IMR-90 (cell line): Measurements from ENCODE around the gene TMEM141. TPM values are rescaled to one million over a fixed set of nuclear protein-coding genes. Genes with fewer than 3 reads are reported as not detected.
A peak's percentile ranks its signal among the peaks of the same experiment; 100 is the strongest.

ENCODE experiments used
- ATAC-seq: fragments of 200-7000 bp; cut with Tn5 transposase; 2 replicates; pipeline ENCODE4 v1.9.1; 2020; ENCODE audit warnings: low read depth, mild to moderate bottlenecking, moderate library complexity
- BruUV-seq: library from RNA; stranded (reverse); fragments of 400-500 nt; replicated peaks from 2 replicates; lab custom pipeline; 2021; lab: Mats Ljungman, UMichigan
- CTCF ChIA-PET: fragments of 300-600 bp; formaldehyde crosslinking; extraction: SDS; loops from one replicate; lab custom pipeline; 2021; ENCODE audit warnings: antibody characterized with exemption; lab: Yijun Ruan, JAX
- POLR2A ChIA-PET: fragments of 300-600 bp; sonication (Branson Sonifier 250); formaldehyde crosslinking; loops from one replicate; lab custom pipeline; 2022; ENCODE audit warnings: antibody characterized with exemption; ENCODE audit not compliant: unreplicated experiment; lab: Charles Lee
- DNase-seq: peaks from one replicate; pipeline ENCODE4 v3.0.0; 2013
- H2AFZ ChIP-seq: replicated peaks from 2 replicates; pipeline ENCODE3; 2013; ENCODE audit warnings: low read length, mild to moderate bottlenecking; ENCODE audit not compliant: poor library complexity
- H2AK5ac ChIP-seq: 2 replicates; pipeline ENCODE4 v1.6.1; 2013; ENCODE audit warnings: low read depth, low read length, inconsistent platforms
- H2AK9ac ChIP-seq: replicated peaks from 2 replicates; pipeline ENCODE3; 2013; ENCODE audit warnings: mild to moderate bottlenecking, low read depth, low read length, moderate library complexity; ENCODE audit not compliant: poor library complexity
- H2BK120ac ChIP-seq: 2 replicates; pipeline ENCODE4 v1.6.1; 2013; ENCODE audit warnings: low read depth, low read length, inconsistent platforms
- H2BK15ac ChIP-seq: 3 replicates; pipeline ENCODE4 v1.6.1; 2013; ENCODE audit warnings: low read depth, low read length, inconsistent platforms
- H2BK20ac ChIP-seq: 2 replicates; pipeline ENCODE4 v1.6.1; 2013; ENCODE audit warnings: low read depth, mild to moderate bottlenecking, inconsistent platforms, low read length, moderate library complexity
- H2BK5ac ChIP-seq: 2 replicates; pipeline ENCODE4 v1.6.1; 2013; ENCODE audit warnings: mild to moderate bottlenecking, low read depth, low read length, inconsistent platforms; ENCODE audit not compliant: poor library complexity, severe bottlenecking
- H3K14ac ChIP-seq: replicated peaks from 2 replicates; pipeline ENCODE4 v1.6.1; 2013; ENCODE audit warnings: low read depth, low read length, inconsistent platforms
- H3K18ac ChIP-seq: 2 replicates; pipeline ENCODE4 v1.6.1; 2013; ENCODE audit warnings: low read depth, low read length, control low read depth
- H3K23ac ChIP-seq: 2 replicates; pipeline ENCODE4 v1.6.1; 2013; ENCODE audit warnings: low read depth, low read length, inconsistent platforms
- H3K27ac ChIP-seq: 2 replicates; pipeline ENCODE4 v1.5.1; 2013; ENCODE audit warnings: mild to moderate bottlenecking, control low read depth, low read length; ENCODE audit not compliant: insufficient read depth
- H3K27me3 ChIP-seq: 2 replicates; pipeline ENCODE4 v1.6.1; 2013; ENCODE audit warnings: low read length; ENCODE audit not compliant: control insufficient read depth, insufficient read depth
- H3K36me3 ChIP-seq: 2 replicates; pipeline ENCODE4 v1.6.1; 2013; ENCODE audit warnings: low read length, mixed read lengths; ENCODE audit not compliant: control insufficient read depth, insufficient read depth
- H3K4ac ChIP-seq: 2 replicates; pipeline ENCODE4 v1.6.1; 2013; ENCODE audit warnings: low read depth, low read length, inconsistent platforms
- H3K4me1 ChIP-seq: 2 replicates; pipeline ENCODE4 v1.6.1; 2013; ENCODE audit warnings: low read length, mixed read lengths; ENCODE audit not compliant: control insufficient read depth, insufficient read depth
- H3K4me2 ChIP-seq: 2 replicates; pipeline ENCODE4 v1.6.1; 2013; ENCODE audit warnings: low read depth, mild to moderate bottlenecking, control low read depth, low read length, moderate library complexity
- H3K4me3 ChIP-seq: 2 replicates; pipeline ENCODE4 v1.5.1; 2013; ENCODE audit warnings: low read depth, mild to moderate bottlenecking, control low read depth, low read length, moderate library complexity; ENCODE audit not compliant: insufficient read depth
- H3K56ac ChIP-seq: 2 replicates; pipeline ENCODE4 v1.6.1; 2013; ENCODE audit warnings: low read length, inconsistent platforms; ENCODE audit not compliant: insufficient read depth; ENCODE audit errors: extremely low read depth
- H3K79me1 ChIP-seq, 2 experiments: 2 replicates each; pipeline ENCODE4 v1.6.1; 2013; ENCODE audit warnings: low read length in 2 of 2, inconsistent platforms in 1 of 2, low read depth in 1 of 2
- H3K9ac ChIP-seq: 2 replicates; pipeline ENCODE4 v1.6.1; 2013; ENCODE audit warnings: low read depth, low read length, control low read depth
- H3K9me1 ChIP-seq: 2 replicates; pipeline ENCODE4 v1.6.1; 2013; ENCODE audit warnings: low read length, inconsistent platforms; ENCODE audit not compliant: insufficient read depth
- H3K9me3 ChIP-seq: 2 replicates; pipeline ENCODE4 v1.6.1; 2013; ENCODE audit warnings: low read length; ENCODE audit not compliant: control insufficient read depth, insufficient read depth
- H4K20me1 ChIP-seq: 2 replicates; pipeline ENCODE4 v1.6.1; 2013; ENCODE audit warnings: low read length, inconsistent platforms; ENCODE audit not compliant: insufficient read depth
- H4K5ac ChIP-seq: 2 replicates; pipeline ENCODE4 v1.6.1; 2013; ENCODE audit warnings: mild to moderate bottlenecking, low read depth, low read length, control low read depth
- H4K8ac ChIP-seq, 2 experiments: 2 replicates each; pipeline ENCODE4 v1.6.1; 2013; ENCODE audit warnings: low read depth in 2 of 2, low read length in 2 of 2, control low read depth in 1 of 2, inconsistent platforms in 1 of 2
- H4K91ac ChIP-seq: 2 replicates; pipeline ENCODE4 v1.6.1; 2013; ENCODE audit warnings: low read depth, low read length, inconsistent platforms; ENCODE audit not compliant: insufficient read depth
- CEBPB ChIP-seq: IDR thresholded peaks from 2 replicates; pipeline ENCODE4 v1.6.1; 2012; ENCODE audit warnings: low read depth, low read length, improper control_type of control experiment
- CHD1 ChIP-seq: IDR thresholded peaks from 2 replicates; pipeline ENCODE4 v1.6.1; 2012; ENCODE audit warnings: low read depth, low read length, improper control_type of control experiment
- ELK1 ChIP-seq: fragments of 150-350 bp; IDR thresholded peaks from 2 replicates; pipeline ENCODE4 v1.6.1; 2016; ENCODE audit warnings: low read depth, mild to moderate bottlenecking, low read length, moderate library complexity, borderline replicate concordance
- FOS ChIP-seq: fragments of 150-350 bp; IDR thresholded peaks from 2 replicates; pipeline ENCODE4 v1.6.1; 2016; ENCODE audit warnings: low read depth, low read length
- POLR2A ChIP-seq: IDR thresholded peaks from 2 replicates; pipeline ENCODE4 v1.6.1; 2012; ENCODE audit warnings: mild to moderate bottlenecking, low read depth, low read length
- RFX5 ChIP-seq: IDR thresholded peaks from 2 replicates; pipeline ENCODE4 v1.8.0; 2012; ENCODE audit warnings: low read depth, mild to moderate bottlenecking, low read length, moderate library complexity
- SMC3 ChIP-seq: fragments of 150-350 bp; IDR thresholded peaks from 2 replicates; pipeline ENCODE4 v1.6.1; 2016; ENCODE audit warnings: low read depth, mild to moderate bottlenecking, antibody characterized with exemption, low read length, moderate library complexity
- USF2 ChIP-seq: fragments of 150-350 bp; IDR thresholded peaks from 2 replicates; pipeline ENCODE4 v1.6.1; 2017; ENCODE audit warnings: mild to moderate bottlenecking, antibody characterized with exemption, low read length, low read depth
- WGBS, 2 experiments: methylation state at CpG; one replicate each; pipeline versions ENCODE4 v1.1.5 to v1.1.7; 2013; ENCODE audit warnings: missing lambda C conversion rate in 2 of 2; ENCODE audit not compliant: insufficient read length in 1 of 2; ENCODE audit errors: extremely low coverage in 2 of 2; 5-methylcytosine and 5-hydroxymethylcytosine counted together
- dilution Hi-C: fragments of 300-500 bp; cut with HindIII; formaldehyde crosslinking; loops from one replicate; pipeline ENCODE4 v1.14.3; 2018; ENCODE audit warnings: low sequenced_read_pairs; ENCODE audit not compliant: unreplicated experiment
- in situ Hi-C: fragments of 300-500 bp; cut with MboI; formaldehyde crosslinking; loops from 3 replicates; pipeline ENCODE4 v1.14.3; 2019; ENCODE audit warnings: low sequenced_read_pairs, inconsistent platforms, mixed read lengths
- intact Hi-C: fragments of 100-400 bp; cut with micrococcal nuclease; formaldehyde crosslinking; loops from 2 replicates; pipeline ENCODE4 v1.10.0; 2022
- polyA plus RNA-seq, 3 experiments: library from polyadenylated mRNA; depleted of rRNA; stranded (reverse); fragments of >200 nt; gene quantifications; 2 replicates each; pipeline ENCODE4 v1.2.3, GENCODE V29; 2012; ENCODE audit warnings: low replicate concordance in 1 of 3
- total RNA-seq: library from RNA; depleted of rRNA; stranded (reverse); fragments of >200 nt; gene quantifications from 2 replicates; pipeline ENCODE4 v1.2.3, GENCODE V29; 2012

Gene TMEM141
- total and polyA plus RNA-seq, 2 of the 4 experiments (the other 2 are of a cell fraction) = 39.1 to 77.8 TPM

GRCh38 chr9:136840140-136840876, 49.2 kb downstream of the TMEM141 start:
- DNase-seq (no peak), ATAC-seq (no peak)
- Histone ChIP-seq H2BK20ac (no peak overlapping the region), H3K36me3 (peaks cover 13% of the 10 kb centered on the region), H2AK9ac (peak overlapping the region; percentile 87), H3K9me1 (peaks cover 7% of the 10 kb centered on the region; the same call in 1 of the 2 replicates), H3K56ac (no peak overlapping the region), H4K91ac (no peak overlapping the region), H2BK120ac (no peak overlapping the region), H3K9ac (no peak overlapping the region), H4K8ac (no peak overlapping the region), H3K23ac (no peak overlapping the region), H3K4me1 (peaks cover 9% of the 10 kb centered on the region), H3K14ac (no peak overlapping the region), H3K27me3 (peaks cover 5% of the 10 kb centered on the region; the same call in 1 of the 2 replicates), H3K27ac (no peak overlapping the region), H3K18ac (no peak overlapping the region), H3K79me1 (peaks cover 0 to 6% of the 10 kb centered on the region in 2 experiments; a peak in 1 of 4 replicates), H2AK5ac (no peak overlapping the region), H4K5ac (no peak overlapping the region), H3K9me3 (no peaks in the 10 kb centered on the region), H3K4me2 (no peak overlapping the region), H2BK15ac (no peak overlapping the region), H4K20me1 (peaks cover 17% of the 10 kb centered on the region), H2AFZ (no peak overlapping the region), H2BK5ac (no peak overlapping the region), H3K4ac (no peak overlapping the region), H3K4me3 (no peak overlapping the region)
- WGBS, 2 experiments = 88% methylated on average over 3 of the region's 32 CpGs; no CpG with 5 or more reads in 1 of the 2 experiments
- in situ Hi-C loops = no loop called here
- dilution Hi-C loops = no loop called here
- BruUV-seq = TSS peak; percentile 82
- TF ChIP-seq USF2 (no peak), RFX5 (no peak), POLR2A (no peak), SMC3 (no peak), CEBPB (no peak), ELK1 (no peak), CHD1 (no peak), FOS (no peak)
- ChIA-PET CTCF (no interaction called here), POLR2A (interaction anchor here (0.6 kb wide), 1 partner anchor 23 kb away, joined by 6 read pairs; no protein-coding TSS in a partner anchor)
- intact Hi-C loops = no loop called here
